Left renal cortex interstitium (tissue), 4 donors: ENCODE data around the gene SIGLEC6. TPM values are rescaled to one million over a fixed set of nuclear protein-coding genes. Genes with fewer than 3 reads are reported as not detected.

ENCODE experiments used
- DNase-seq, 4 donors: peaks; one replicate each; pipeline ENCODE4 v3.0.0-alpha.2; 2013; ENCODE audit warnings: low read depth in 4 of 4, low spot score in 2 of 4, missing footprints in 1 of 4
- polyA plus RNA-seq, 4 donors: library from polyadenylated mRNA; unstranded; fragments of 120-200 nt; gene quantifications; one replicate each; pipeline ENCODE4 v1.2.1, GENCODE V29; 2013; ENCODE audit not compliant: insufficient read length in 4 of 4

The SIGLEC6 gene
- under 1 TPM; 0.10 to 0.52 (median 0.18) TPM for polyA plus RNA-seq

DNA sequence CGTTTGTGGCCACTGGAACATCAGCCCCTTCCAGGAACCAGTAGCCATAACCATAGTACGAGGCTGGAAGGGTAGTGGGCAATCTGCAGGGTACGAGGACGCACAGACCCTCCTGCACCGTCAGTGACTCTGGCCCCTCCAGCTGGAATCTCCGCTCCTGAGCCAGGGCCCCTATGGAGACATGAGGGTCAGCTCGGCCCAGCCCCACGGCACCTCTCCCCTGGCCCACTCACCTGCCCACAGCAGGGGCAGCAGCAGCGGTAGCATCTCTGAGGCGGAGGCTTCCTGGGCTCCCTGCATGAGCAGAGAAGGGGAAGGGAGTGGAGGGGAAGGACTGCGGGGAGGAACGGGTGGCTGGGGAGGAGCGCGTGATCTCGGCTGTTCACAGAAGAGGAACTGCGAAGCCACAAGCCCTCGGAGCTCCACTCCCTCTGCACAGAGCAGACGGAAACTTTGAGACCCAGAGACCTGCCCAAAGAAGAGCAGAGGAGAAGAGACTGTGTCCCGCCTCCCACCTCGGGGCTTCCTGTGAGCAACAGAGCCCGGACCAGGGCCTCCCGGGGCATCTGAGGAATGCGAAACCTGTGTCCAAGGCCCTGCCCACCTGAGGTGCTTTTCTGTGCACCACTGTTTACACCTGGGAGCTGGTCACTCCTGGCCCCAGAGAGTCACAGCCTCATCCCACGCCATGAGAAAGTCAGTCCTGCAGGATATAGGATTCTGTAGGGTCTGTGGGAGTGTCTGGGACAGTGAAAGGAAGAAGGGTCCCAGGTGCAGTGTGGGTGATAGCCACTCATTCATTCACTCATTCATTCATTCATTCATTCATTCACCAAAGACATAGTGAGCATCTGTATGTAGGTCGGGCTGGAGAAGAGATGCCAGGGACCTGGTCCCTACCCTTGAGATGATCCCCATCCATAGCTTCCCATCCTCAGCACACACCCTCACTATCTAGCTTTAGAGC, at the start of gene SIGLEC6:
TSS of gene SIGLEC6 (minus strand) at position 322 of the 967 bp plus-strand sequence. CDS start at position 300, 22 bp downstream.
- no peak for DNase-seq

DNA sequence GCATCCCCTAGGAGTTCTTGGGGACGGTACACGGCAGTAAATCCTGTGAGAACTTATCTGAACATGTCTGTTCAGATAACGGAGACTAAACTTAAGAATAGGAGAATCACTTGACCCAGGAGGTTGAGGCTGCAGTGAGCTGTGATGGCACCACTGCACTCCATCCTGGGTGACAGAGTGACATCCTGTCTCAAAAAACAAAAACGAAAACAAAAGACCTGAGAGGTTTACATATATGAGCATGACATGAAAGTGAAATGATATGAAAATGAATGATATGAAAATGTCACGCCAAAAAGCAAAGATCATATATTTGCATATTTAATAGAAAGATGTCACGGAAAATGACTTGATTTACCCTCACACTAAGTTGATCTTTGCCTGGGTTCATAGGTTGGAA, 45.4 kb upstream of the SIGLEC6 start:
- no peak for DNase-seq

DNA sequence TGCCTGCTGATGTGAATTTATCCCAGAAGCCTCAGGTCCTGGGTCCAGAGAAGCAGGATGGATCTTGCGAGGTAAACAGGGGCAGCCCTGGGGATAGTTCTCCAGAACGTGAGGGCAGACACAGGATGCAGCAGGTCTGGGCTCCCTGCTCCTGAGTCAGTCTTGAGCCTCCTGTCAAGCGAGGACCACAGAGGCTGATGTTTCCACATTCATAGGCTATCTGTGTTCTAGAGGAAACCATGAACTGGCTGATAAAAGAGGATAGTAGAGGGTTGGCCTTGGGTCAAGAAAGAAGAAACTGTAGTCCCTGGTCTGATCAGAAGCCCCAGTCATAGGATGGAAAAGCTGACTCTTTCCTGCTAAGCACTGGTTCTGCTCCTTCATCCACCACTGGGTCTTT, 41.9 kb upstream of the SIGLEC6 start:
- DNase-seq, result no peak

DNA sequence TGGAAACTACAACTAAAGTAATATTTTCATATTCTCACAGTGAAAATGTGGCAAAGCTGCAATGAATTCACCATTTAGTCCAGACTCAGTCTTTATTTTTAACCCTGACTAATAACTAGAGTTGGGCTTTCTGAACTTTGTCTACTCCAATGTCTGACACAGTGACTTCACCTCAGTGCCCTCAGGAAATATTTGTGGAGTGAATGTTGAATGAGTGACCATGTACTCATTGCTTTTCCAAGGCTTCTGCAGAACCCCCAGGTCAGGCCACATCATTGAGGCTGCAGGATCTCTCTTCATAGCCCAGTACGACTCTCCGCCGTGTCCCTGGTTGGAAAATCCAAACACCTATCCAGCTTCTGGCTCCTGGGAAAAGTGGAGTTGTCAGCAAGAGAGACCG, 41.4 kb upstream of the SIGLEC6 start:
- DNase-seq, result no peak

DNA sequence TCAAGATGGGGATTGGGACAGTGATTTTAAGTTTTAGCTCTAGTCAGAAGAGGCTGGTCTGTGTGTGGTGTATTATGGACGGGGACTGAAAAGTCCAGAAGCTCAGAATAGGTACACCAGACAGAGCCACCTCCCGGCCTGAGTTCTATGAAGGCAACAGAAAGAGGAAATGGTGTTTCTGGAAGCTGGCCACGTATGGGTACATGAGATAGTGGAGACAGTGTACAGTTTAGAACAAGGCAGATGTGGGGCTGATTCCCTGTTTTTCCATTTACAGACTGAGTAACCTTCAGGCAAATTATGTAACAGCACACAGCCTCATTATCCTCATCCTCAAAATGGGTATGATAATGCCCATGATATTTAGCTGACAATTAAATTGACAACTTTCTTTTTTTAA, 40.9 kb upstream of the SIGLEC6 start:
- DNase-seq, result no peak

DNA sequence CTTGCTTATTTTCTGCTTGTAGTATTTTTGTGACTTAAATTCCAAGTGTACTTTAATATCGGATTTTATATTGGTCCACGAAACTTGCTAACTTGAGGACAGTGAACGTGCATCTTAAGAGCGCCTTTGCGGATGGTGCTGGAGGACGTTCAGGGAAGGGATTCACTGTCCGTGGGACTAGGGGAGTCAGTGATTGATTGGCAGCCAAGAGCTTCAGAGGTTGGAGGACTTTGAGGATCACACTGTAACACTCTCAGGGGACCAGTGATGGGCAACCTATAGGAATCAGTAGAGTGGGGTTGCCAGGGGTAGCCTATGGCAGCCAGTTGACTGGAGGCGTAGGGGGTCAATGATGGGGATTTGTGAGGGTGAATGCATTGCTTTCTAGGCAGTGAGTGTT, 40.1 kb upstream of the SIGLEC6 start:
- no peak for DNase-seq

DNA sequence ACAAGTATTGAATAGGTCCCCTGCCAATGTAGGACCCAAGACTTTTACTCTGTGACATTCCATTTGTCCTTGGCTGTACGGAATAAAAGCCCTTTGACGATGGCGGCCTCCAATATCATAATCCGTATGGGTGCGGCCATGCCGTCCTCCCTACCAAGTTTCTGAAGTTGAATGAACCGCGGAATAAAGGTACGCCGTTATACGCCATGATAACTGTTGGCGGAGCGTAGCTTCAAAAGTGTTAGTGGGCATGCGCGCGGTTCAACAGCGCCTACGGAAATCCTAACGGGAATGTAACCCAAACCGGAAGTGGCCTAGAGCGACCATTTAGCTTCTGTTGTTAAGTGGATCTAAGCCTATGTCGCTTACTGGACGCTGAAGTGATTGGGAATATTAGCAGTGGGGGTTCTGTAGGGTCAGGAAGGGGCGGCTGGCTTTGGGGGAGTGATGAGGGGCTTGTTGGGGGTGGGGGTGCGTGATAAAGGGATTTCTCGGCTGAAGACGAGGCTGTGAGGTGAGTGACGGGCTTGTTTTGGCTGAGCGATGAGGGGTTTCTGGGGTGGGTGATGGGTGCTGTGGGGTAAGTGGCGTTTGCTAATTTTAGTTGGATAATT, 39.6 kb upstream of the SIGLEC6 start, which contains the start of gene ZNF175:
TSS of gene ZNF175 (plus strand) at position 322 of the 614 bp plus-strand sequence. CDS start 2,047 bp downstream, outside the sequence.
- peak; percentile 96 to 97 (median 96) for DNase-seq

DNA sequence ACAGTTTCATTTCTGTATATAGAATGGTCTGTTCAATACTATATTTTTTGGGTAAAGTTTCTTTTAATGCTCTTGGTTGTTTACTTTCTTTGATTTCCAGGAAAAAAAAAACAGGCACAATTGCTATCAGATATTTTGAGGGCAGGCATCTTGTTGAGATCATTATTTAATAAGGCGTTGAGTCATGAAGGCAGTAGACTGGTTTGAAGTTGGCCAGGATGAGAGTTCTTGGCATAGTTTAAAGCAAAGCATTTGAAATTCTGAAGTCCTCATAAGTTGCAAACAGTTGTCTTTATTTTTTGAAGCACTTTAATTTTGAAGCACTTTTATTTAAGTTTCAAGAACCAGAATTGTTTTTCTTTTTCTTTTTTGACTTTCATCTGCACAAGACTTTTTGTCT, 37.0 kb upstream of the SIGLEC6 start:
- DNase-seq, result no peak

DNA sequence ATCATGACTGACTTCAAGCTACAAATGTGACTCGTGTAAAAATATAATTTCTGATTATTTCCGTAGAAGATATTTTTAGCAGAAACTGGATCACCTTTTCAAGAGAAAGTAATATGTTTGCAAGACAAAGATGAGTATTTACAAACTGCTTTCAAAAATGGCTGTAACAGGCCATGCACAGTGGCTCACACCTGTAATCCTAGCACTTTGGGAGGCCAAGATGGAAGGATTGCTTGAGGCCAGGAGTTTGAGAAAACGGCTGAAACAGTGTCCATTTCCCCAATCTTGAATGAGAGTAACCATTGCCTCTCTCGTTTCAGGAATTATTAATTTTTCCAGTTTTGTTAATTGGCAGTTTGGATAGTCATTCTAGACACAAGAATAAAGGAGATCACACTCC, 36.1 kb upstream of the SIGLEC6 start:
- no peak for DNase-seq

DNA sequence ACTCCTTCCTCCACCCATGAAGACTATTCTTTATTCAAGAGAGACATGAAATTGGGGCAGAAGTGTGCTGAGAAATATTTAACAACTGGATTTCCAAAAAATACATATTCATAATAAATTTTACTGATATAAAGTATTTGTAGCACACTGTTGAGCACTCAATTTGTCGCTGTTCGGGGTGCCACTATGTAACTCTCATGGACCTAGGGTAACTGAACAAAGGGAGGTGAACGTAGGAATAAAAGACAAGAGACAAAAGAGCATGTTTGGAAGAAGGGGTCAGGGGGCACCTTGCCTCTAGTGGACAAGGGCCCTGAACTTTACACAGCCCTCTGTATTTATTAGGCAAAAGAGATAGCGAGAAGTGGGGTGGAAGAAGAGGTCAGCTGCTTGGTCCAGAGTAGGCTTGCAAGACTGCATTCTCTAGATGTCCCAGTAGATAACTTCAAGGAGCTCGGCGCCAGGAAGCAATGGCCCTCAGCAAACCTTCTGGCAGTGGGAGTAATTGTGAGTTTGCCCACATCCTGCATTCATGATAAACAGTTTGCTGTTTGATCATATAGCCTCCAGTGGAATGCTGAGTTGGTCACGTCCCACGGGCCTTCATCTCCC, 35.1 kb upstream of the SIGLEC6 start:
- no peak for DNase-seq

DNA sequence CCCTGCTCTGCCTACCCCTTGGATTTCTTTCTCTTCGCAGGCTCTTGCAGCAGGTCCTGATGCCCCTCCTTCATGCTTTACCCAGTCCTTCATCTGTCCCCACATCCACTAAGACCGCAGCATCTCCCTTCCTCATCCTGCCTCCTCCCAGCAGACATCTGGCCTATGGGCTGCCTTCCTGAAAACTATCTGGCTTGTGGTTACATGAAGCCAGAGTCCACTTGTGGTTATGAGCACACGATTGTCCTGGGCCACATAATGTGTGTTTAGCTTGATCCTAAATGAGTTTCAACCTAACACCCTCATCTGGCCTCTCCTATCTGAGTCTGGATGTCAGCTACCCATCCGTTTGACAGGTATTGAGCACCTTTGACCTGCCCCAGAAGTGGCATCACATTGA, 34.1 kb upstream of the SIGLEC6 start:
- DNase-seq, result no peak

DNA sequence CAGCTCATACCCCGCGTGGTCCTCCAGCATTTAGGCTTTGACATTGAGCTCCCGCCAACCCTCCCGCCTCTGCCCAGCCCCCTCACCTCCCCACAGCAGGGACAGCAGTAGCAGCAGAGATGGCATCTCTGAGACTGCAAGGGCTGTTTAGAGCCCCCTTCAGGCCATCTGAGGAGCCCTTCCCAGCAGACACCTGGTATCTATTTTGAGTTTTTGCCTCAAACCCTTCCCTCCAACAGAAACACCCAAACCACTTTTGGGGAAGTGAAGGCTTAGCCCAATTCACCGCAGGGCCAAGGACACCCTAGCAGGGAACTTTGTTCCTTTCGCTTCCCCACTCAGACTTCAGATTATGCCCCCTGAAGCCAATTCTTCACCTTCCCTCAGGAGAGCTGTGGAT, 33.3 kb upstream of the SIGLEC6 start:
- no peak for DNase-seq

DNA sequence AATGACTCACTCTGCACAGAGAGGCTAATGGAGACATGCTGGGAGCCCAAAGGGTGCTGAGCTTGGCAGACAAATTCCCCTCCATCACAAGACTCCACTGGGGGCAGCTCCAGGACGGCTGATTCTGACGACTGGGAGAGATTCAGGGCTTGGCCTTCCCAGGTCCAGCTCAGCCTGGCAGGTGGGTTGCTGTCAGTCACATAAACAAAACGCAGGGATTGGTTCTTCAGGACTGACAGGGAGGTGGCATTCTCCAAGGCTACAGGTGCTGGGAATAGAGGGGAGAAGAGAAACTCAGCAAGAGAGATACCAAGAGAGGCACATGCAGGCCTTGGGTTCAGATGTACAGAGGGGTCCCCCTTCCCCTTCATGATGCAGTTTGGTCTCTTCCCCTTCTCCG, 28.9 kb upstream of the SIGLEC6 start:
- DNase-seq, result no peak

DNA sequence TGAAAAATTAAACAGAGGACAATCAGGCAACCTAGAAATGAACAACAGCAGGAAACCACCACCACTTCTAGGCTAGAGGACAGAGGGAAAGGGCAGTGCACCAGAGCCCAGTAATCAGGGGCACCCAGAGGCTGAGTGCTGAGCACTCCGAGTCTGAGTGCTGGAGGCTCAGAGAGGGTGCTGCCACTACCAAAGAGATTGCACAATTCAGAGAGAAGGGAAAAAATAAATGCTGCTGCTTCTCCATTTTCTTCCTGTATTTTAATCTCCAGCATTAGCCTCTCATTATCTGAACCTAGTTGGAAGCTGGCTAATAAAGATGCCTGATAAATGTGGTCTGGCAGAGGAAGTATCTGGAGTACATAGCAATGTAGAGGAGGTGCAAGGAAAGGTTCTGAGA, 27.8 kb upstream of the SIGLEC6 start:
- no peak for DNase-seq

DNA sequence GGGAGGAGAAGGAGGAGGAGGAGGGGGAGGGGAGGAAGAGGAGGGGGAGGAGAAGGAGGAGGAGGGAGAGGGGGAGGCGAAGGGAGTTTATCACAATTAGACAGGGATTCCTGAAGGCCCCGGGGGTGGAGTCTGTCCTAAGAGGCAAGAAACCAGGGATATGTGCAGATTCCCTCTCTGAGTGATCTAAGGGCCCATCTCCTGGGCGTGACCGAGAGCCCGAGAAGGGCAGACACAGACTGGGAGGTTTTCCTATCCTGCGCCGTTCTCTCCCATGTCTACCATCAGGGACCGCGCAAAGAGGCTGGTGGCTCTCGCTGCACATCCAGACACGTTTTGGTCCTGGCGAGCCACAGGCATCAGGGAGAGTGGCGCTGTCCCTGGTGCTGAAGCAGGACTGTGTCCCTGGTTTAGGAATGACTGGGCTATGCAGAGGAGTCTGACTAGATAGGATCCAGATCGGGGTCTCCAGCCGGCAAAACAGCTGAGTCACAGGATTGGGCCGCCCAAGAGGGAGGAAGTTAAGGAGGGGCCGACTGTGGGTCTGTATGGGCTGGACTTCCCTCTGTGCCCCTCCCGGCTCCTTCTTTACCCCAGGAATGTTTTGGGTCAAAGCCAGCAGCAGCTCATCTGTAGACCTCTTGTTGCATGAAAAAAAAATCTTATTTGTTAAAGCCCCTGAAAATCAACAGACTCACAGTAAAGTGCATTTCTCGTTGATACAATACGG, 21.7 kb upstream of the SIGLEC6 start:
- peak; percentile 52 to 84 (median 70) for DNase-seq

DNA sequence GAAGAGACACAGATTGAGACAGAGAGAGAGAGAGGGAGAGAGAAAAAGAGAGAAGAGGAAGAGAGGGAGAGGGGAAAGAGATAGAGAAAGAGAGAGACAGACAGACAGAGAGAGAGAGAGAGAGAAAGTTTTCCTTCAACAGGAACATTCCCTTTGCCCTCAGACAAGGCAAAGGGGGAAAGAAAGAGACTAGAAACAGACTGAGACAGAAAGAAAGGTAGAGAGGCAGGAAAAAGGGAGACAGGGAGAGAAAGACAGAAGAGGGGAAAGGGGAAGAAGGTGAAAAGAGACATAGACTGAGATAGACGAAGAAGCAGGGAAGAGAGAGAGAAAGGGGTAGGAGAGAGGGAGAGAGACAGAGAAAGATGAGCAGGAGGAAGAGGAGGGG, 21.1 kb upstream of the SIGLEC6 start:
- no peak for DNase-seq

DNA sequence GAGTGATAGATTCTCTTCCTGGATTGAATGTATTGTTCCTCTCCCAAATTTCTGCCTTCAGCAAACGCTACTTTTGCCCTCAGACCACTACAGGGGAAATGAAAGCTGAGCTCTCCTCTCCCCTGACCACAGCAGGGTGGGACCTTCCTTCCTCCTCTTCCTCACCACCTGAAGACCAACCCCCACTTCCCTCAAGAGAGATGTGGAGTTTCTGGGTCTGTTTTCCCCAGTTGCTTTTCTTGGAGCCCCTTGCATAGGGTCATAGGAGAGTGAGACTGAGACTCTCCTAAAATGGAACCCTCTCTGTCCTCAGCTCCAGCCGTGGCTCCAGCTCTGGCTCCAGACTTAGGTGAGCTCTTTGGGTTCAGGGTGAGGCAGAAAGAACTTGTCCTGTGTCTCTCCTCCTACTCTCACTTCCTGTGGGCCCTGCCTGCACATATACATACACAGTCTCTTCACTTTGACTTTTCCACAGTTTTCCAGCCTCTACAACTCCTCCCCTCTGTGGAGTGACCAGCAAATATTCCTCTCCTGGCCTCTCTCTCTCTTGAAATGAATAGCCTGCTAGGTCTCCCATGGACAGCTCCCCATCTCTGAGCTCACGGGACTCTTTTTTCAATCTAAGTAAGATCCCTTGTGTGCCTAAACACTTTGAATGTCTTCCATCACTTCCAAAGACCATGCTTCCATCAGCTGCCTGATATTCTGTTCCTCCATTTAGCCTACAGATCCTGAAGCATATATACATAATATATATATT, 20.4 kb upstream of the SIGLEC6 start:
- no peak for DNase-seq

DNA sequence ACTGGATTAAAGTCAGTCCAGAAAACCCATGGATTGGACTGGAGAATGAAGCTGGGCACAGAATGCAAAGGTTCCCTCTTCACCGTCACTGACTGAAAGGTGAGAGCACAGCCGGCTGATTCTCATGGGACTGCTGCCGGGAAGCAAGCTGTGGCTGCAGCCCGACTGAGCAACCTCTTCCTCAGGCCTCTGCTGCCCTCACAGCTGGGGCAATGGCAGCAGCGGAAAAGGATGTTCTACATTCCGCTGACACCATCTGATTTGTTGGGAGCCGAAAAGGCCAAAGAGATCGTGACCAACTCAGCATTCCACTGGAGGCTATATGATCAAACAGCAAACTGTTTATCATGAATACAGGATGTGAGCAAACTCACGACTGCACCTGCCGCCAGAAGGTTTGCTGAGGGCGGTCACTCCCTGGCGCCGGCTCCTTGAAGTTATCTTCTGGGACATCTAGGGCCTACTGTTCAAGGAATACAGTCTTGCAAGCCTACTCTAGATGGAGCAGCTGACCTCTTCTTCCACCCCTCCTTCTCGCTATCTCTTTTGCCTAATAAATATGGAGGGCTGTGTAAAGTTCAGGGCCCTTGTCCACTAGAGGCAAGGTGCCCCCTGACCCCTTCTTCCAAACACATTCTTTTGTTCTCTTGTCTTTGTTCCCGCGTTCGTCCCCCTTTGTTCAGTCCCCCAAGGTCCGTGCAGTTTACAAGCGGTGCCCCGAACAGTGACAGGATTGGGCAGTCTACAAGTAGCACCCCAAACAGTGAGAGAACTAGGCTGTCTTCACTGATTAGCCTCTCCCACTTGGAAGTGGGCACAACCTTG, 19.6 kb upstream of the SIGLEC6 start:
- DNase-seq, result no peak
